WERI-Rb-1 (cell line): ENCODE measurements around the gene SLC22A23.

ENCODE experiments used
- DNase-seq: peaks from one replicate; pipeline ENCODE4 v3.0.0-alpha.2; 2020
- H3K27ac ChIP-seq: fragments of 250-450 bp; sonication (Bioruptor Pico); 2 replicates; pipeline ENCODE4 v1.5.1; 2020; ENCODE audit warnings: mild to moderate bottlenecking, moderate library complexity
- H3K27me3 ChIP-seq: fragments of 250-450 bp; sonication (Bioruptor Pico); 2 replicates; pipeline ENCODE4 v1.5.1; 2021; ENCODE audit warnings: mild to moderate bottlenecking, low read depth, moderate library complexity; ENCODE audit not compliant: insufficient read depth, severe bottlenecking
- H3K36me3 ChIP-seq: fragments of 250-450 bp; sonication (Bioruptor Pico); 2 replicates; pipeline ENCODE4 v1.5.1; 2020; ENCODE audit warnings: mild to moderate bottlenecking, moderate library complexity
- H3K4me3 ChIP-seq: 2 replicates; pipeline ENCODE4 v1.5.1; 2011; ENCODE audit warnings: low read depth, mild to moderate bottlenecking, control low read depth, low read length
- H3K9me3 ChIP-seq: fragments of 250-450 bp; sonication (Bioruptor Pico); 2 replicates; pipeline ENCODE4 v1.5.1; 2021; ENCODE audit warnings: mild to moderate bottlenecking, moderate library complexity; ENCODE audit not compliant: severe bottlenecking
- TF ChIP-seq, protein P1 (sequence below): IDR thresholded peaks from 2 replicates; pipeline ENCODE4 v1.5.1; 2011; ENCODE audit warnings: low read depth, mild to moderate bottlenecking, control low read depth, inconsistent platforms, low read length

The SLC22A23 gene

DNA sequence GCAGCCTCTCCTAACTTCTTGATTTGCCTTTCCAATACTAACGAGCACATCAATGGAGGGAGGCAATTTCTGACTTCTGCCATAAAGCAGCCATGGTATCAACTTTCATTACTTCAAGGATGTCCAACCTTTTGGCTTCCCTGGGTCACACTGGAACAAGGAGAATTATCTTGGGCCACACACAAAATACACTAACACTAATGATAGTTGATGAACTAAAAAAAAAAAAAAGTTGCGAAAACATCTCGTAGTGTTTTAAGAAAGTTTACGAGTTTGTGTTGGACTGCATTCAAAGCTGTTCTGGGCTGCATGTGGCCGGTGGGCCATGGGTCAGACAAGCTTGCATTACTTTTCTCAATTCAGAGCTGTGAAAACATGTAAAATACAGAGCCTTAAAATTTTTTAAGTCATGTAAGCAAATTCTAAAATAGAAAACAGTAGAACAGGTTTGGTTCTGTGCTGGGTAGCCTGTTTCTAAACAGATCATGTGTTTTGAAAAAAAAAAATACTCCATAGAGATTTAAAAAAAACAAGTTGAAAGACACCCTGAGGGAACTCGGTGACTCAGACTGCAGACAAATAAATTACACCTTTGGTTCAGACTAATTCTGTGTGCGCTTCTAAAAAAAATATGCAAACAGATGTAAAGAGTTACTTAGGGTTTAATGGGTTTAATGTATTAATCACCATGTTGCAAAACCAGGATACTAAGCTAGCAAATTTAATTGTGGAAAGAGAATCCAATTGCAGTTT, 43.6 kb upstream of the SLC22A23 start:
- DNase-seq: no peak
- peaks cover 3% of the 10 kb centered on the region for H3K9me3 ChIP-seq
- no peak overlapping the region for H3K27ac ChIP-seq
- H3K27me3 ChIP-seq: no peaks in the 10 kb centered on the region
- no peaks in the 10 kb centered on the region for H3K36me3 ChIP-seq
- no peak overlapping the region for H3K4me3 ChIP-seq
- TF ChIP-seq, protein P1, sequence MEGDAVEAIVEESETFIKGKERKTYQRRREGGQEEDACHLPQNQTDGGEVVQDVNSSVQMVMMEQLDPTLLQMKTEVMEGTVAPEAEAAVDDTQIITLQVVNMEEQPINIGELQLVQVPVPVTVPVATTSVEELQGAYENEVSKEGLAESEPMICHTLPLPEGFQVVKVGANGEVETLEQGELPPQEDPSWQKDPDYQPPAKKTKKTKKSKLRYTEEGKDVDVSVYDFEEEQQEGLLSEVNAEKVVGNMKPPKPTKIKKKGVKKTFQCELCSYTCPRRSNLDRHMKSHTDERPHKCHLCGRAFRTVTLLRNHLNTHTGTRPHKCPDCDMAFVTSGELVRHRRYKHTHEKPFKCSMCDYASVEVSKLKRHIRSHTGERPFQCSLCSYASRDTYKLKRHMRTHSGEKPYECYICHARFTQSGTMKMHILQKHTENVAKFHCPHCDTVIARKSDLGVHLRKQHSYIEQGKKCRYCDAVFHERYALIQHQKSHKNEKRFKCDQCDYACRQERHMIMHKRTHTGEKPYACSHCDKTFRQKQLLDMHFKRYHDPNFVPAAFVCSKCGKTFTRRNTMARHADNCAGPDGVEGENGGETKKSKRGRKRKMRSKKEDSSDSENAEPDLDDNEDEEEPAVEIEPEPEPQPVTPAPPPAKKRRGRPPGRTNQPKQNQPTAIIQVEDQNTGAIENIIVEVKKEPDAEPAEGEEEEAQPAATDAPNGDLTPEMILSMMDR: no peak

DNA sequence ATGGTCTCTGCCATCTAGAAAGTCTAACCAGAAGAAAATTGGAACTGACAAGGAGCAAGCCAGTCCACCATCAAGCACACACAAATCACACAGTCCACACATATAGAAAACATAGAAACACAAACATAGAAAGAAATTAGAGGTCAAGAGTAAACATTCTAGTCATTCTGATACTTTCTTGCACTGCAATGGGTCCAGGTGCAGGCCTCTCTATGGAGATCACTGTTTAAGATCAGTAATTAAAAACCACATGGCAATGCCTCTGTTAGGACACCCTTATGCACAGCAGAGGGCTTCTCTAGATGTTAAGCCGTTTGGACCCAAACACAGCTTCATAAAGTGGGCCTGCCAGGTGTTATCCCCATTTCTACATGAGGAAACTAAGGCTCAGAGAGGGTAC, 42.8 kb upstream of the SLC22A23 start:
- H3K4me3 ChIP-seq: no peak overlapping the region
- TF ChIP-seq, protein P1: no peak
- no peaks in the 10 kb centered on the region for H3K36me3 ChIP-seq
- H3K27ac ChIP-seq: no peak overlapping the region
- no peak for DNase-seq
- H3K9me3 ChIP-seq: peaks cover 3% of the 10 kb centered on the region
- H3K27me3 ChIP-seq: no peaks in the 10 kb centered on the region

DNA sequence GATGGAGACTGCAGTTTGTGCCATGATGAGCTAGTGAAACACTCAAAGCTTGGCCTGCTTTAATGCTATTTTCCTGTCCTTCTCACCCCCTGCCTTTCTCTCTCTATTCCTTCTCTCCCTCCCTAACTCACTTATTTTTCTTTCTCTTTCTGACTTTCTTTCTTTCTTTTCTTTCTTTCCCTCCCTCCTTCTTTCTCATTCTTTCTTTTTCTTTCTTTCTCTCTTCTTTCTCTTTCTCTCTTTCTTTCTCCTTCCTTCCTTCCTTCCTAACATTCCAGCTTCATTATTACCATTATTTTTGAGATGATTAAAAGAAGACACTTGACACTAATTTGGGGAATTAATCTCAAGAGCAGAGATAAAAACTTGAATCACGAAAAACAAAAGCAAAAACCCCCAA, 39.5 kb upstream of the SLC22A23 start:
- Histone ChIP-seq H3K9me3 (peaks cover 3% of the 10 kb centered on the region), H3K36me3 (no peaks in the 10 kb centered on the region), H3K27me3 (no peaks in the 10 kb centered on the region), H3K4me3 (no peak overlapping the region), H3K27ac (no peak overlapping the region)
- TF ChIP-seq, protein P1: no peak
- DNase-seq: no peak

DNA sequence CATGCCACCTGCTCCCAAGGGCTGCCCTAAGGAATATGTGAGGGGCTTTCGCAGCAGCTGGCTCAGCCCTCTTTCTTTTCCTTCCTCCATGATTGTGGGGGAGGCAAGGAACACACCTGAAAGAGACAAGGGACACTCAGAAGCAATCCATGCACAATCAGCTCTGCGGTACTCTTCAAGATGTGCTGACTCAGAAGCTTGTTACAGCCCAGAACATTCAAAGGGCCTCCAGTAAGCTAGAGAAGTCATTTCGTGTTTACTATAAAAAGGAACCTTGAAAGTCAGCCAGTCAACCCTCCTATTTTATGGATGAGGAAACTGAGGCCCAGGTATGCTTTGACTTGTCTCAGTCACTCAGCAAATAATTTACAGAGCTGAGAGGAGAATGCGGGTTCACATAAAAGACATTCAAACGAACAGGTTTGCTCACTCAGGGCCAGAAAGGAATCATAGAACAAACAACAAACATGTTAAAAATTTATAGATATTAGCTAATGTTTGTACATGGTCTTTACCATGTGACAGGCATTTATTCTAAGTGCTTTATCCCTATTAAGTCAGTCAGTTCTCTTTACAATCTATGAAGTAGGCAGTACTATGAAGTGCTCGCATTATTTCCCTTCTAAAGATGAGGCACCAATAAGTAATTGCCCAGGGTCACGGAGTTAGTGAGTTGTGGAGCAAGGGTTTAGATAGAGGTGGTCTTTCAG, 37.7 kb upstream of the SLC22A23 start:
- Histone ChIP-seq H3K36me3 (no peaks in the 10 kb centered on the region), H3K27ac (no peak overlapping the region), H3K9me3 (peaks cover 3% of the 10 kb centered on the region), H3K4me3 (no peak overlapping the region), H3K27me3 (no peaks in the 10 kb centered on the region)
- TF ChIP-seq, protein P1: no peak
- DNase-seq: no peak

DNA sequence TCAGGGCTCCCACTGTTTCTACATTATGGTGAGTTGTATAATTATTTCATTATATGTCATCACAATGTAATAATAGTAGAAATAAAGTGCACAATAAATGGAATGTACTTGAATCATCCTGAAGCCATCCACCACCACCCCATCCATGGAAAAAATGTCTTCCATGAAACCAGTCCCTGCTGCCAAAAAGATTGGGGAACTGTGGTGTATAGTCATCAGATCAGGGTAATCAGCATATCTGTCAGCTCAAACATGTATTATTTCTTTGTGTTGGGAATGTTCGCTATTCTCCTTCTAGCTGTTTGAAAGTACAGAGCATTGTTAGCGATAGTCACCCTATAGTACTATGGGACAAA, 33.8 kb upstream of the SLC22A23 start:
- DNase-seq: no peak
- TF ChIP-seq, protein P1: no peak
- H3K9me3 ChIP-seq: peaks cover 3% of the 10 kb centered on the region
- H3K27ac ChIP-seq: no peak overlapping the region
- no peak overlapping the region for H3K4me3 ChIP-seq
- no peaks in the 10 kb centered on the region for H3K36me3 ChIP-seq
- no peaks in the 10 kb centered on the region for H3K27me3 ChIP-seq
